NCI-H1436 treated with DMSO at 0.1 percent for 48 hours (cell line): ENCODE results near the gene KHDRBS2.

Experiments used
- DNase-seq: peaks from one replicate; lab custom pipeline; 2025; lab: John Stamatoyannopoulos, UW

Gene KHDRBS2

DNA sequence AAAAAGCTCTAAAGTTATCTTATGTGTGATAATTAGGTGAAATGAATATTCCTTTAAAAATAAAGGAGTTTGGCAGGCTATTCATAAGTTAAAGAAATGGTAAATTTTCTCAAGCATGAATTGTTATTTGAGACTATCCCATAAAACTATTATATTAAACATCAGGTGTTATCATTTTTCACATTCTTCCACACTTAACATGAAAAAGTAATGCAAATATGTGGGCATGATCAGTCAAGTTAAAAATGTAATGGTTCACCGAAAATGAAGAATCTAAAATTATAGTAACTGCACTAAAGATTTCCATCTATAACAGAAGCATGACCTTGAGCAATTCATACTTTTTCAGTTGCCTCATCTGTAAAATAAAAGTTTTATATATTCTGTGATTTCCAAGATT, 110.8 kb downstream of the KHDRBS2 start:
- DNase-seq = no peak

DNA sequence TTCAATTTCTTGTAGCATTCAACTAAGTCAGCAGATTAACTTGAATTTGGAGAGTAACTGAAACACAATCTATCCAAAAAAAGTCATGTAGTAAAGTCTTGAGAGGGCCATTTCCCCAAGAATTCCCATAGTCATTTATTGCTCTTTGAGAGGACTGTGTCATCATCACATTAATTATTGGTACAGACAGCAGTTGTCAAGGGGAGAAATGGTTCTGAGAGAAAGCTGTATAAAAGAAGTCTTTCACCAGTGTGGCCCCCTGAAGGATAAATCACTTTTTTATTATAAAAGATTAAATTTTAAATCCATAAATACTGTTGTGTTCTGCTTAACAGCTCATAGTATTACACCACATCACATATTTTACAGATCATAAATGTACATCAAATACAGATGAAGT, 111.5 kb downstream of the KHDRBS2 start:
- DNase-seq = no peak

DNA sequence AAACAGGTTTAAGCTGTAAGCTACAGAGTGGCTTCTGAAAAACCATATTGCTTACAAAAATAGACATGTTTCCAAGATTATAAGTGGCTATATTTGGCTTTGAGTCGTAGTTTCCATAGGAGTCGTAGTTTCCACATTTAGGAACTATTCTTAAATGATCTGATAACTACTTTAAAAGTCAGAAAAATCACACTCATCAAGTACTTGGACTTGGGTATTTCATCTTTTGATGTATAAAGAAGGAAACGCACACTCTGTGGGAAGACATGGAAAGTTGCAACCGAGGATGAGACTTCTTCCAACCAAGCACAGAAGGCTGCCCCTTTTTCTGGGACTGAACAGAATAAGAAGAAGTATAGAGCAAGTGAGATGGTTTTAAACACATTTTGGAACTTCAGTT, 118.3 kb downstream of the KHDRBS2 start:
- no peak for DNase-seq

DNA sequence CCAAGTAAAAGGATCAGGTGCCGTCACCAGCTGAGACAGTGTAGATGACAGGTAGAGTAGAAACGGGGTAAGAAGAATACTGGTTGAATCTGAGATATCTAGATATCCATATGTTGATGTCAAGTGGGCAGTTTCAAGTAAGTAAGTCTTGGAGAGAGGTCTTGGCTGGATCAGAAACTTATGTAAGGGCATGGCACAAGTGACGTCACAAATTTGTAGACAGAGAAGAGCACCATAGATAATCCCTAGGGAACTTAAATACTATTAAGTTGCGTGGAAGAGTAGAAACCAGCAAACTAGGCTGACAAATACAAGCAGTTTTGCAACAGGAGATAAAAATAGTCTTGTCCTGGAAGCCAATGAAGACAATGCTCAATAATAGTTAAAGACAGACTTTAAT, 123.2 kb downstream of the KHDRBS2 start:
- DNase-seq = no peak

DNA sequence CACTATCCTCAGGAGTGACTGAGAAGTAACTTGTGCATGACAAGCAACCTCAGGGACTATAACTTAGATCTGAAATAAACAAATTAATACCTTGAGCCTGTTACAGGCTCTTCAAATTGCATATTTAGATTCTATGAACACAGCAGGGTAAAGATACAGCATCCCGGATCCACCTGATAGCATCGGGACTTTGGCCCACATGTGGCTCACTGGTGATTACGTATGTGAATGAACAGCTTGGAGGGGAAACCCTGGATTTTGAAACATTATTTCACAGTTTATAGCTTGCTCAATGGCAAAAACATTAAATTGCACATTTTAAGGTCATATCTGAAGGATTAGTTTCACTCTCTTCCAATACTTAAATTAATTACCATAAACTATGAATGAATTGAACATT, 133.2 kb downstream of the KHDRBS2 start:
- no peak for DNase-seq

DNA sequence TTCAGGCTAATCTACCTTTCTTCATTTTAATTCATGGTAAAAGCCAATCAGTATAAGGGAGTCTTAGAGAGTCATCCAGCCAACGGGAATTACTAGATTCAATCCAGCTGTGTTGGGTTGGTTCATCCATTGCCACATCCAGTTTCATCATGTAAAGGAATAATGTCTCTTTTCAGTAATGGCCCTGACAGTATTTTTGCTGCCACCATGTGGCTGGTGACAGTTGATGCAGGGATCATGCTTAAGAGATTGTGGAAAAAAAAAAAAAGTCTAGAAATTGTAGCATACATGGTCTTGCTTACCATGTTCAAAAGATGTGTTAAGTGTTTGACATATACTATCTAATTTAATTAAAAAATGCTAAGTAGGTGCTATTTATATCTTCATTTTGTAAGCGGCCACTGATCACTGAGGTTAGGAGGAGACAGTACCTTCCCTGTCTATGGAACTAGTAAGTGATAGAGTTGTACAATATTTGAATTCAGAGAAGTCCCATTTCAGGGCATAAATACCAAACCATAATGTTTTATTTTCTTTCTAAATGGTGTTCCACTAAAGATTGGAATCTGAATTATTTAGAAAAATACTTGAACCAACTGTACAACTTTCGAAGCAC, 135.9 kb downstream of the KHDRBS2 start:
- DNase-seq = no peak

DNA sequence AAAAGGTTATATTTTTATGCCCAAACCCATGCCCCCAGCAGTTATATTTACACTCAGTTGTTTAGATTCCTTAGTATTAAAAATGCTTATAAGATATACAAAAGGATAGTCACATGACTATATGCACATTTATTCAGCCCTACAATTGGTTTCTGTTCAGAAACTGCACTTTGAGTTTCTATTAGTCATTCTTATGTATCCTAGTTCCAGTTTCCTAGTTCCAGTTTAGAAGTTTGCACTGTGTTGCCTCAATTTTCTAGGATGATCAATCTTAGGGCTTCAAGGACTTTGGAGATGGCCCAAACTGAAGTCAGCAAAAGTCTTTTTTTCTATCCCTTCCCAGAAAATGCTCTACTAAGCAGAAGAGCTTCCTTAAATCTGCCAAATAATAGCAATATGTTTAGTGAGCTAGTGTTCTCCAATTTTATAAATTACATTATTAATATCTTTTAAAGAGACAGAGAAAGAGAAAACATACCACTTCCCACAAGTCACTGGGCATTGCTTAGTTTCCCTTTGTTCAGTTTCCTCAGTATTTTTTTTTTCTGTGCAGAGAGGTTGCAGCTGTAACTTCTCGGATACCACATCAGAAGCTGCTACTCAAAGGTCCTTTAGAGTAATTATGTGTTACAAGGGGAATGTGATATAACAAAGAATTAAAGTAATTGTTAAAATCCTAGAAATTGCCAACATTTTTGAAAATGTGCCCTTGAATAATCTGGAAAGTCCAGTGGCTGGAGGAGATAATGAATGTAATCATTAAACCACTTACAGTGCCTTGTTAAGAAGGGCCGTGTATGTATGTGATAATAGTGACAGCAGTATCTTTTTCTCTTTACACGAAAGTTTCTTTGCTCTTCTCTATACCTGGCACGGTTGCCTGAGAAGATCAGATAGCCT, 138.8 kb downstream of the KHDRBS2 start:
- no peak for DNase-seq

DNA sequence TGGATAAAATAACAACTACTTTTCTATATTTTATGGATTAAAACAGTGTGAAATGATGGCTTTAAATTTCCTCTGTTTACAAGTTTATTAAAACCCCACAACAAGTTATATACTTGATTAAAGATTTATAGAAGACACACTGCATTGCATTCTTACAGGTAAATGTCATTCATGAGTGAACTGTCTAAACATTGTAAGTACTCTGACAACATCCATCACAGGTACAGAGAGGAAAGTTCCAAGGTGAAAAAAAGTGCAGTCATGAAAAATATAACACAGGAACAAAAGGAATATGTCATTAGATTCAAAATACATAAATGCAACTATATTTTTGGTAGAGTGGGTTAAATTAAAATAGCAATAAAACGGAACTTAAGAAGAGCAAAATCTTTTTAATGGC, 156.9 kb downstream of the KHDRBS2 start:
- no peak for DNase-seq

DNA sequence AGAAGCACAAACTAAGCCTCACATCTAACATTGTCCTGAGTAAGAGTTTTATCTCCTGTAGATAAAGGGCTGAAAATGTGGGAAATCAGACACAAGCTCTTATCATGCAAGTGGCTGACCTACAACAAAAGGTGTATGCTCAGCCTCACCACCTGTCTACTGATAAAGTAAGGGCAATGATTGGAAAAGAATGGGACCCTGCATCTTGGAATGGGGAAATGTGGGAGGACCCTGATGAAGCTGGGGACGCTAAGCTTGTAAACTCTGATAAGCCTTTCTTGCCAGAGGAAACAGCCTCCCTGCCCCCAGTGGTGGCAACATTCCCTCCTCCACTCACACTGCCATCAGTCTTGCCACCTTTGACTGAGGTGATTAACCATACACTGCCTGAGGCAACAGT, 166.6 kb downstream of the KHDRBS2 start:
- DNase-seq = no peak

DNA sequence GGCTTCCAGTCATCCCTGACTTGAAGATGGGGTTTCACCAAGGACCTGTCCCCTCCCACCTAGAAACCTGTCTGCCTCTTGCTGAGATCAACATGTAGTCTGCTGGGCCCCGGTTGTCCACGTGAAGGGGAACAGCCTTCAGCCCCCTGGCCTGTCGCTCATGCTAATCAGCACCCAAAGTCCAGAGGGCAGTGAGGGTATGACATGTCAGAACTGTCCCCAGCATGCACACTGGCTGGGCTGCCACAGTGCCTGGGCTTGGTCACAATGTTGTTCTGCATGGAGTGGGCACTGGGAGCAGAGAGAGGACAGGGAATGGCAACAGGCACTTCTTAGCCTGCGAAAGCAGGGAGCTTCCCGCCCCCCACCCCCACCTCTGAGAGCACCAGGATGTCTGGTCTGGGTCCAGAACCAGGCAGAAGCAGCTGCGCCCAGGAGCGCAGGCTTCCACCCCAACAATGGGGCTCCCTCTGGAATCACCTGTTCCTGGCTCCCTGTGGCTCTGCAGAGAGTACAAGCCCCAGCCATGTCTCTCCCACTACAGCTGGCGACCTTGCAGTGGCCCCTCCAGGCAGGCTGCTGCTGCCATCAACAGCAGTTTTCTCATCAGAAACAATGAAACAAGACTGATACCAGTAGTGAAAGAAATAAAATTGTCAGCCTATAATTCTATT, 182.7 kb downstream of the KHDRBS2 start:
- no peak for DNase-seq

DNA sequence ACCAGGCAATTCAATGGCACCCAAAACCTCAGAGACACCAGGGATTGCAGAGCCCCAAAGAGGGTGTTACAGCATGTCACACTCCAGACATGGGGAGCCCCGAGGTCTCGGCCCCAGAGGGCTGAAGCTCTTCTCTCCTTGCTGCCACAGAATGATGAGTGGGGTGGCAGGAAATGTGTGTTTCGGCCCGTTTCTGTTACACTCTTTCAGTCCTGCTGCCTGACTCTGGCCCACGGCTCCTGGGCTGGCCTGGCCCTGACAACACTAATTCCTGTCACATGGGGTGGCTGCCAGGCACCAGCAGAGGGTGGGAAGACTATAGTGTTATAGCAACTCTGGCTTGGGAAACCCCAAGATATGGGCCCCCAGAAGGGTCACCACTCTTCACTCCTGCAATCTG, 183.6 kb downstream of the KHDRBS2 start:
- no peak for DNase-seq

DNA sequence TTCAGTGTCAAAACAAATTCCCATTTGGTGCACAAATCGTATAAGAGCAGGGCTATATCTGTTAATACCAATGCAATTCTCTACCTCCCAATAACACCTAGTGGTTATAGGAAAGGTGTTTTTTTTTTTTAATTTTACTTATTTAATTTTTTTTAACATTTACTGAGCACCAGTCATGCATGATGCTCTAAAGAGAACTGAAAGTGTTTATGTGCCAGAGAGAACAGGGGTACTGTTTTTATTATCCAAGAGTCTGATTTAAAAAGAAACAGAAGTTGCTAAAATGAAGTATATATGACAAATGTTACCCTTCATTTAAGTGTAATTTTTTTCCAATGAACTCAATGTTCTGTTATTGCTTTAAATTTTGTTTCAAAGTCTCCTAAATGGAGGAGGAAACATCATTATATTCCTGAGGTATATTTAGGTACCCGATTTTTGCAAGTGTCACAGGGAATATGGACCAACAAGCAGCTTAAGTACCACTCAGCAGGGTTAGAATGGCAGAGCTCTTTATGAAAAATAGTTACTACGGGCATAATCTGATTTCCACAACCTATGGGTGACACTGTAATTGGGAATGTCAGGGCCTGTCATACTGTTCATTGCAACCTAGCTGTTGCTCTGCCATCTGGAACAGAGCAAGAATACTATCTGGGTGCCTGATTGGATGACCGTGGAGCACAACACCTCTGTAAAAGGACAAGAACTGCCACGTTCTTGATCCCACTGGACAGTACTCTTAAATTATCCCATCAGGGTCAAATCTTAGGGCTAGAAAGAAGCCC, 195.4 kb downstream of the KHDRBS2 start:
- no peak for DNase-seq

DNA sequence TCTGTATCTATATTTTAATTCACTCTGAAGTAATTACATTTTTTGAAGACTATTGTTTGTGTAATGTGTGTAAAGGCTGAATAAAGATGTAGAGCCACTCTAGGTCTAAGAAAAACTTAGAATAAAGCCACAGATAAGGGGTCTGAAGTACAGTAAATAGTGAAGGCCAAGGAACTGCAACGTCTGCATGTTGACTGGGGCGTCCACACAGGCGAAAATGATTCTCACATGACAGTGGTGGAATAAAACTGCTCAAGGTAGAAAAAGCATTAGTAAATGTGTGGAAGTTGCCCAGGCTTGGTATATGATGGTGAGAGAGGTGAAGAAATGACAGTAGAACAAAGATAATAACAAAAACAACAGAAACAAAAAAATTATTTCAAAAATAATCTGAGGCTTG, 196.2 kb downstream of the KHDRBS2 start:
- no peak for DNase-seq

DNA sequence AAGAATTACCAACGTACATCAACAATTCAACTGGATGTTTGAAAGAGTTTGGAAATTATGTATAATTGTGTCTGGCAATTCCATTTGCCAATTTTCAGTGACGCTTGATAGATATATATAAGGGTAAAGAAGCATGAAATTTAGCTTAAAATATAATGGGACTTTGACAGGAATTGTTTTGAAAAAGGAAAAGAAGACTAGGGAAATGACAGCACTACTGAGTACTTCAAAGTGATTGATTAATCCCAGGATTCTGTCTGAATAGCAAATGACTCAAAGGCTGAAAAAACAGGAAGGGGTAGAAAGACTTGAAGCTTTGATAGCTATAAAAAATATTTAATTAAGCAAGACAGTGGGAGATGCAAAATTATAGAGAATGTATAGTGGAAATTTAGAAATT, 200.0 kb downstream of the KHDRBS2 start:
- DNase-seq = no peak

DNA sequence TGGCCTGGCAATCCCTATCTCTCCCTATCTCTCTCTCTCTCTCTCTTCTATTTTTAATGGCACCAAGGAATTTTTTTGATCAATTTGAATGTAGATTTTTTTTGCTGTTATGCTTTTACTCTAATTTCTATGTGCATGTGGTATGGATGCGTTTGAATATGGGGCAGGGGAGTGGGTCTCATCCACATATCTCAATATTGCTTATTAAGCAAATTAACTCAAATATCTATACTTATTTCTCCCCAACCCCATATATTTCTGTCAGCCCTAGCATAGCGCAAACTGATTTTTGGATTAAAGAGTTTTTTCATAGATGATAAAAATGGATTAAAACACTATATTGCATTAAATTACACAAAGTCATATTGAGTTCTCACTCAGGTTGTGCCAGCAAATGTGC, 210.2 kb downstream of the KHDRBS2 start:
- no peak for DNase-seq

DNA sequence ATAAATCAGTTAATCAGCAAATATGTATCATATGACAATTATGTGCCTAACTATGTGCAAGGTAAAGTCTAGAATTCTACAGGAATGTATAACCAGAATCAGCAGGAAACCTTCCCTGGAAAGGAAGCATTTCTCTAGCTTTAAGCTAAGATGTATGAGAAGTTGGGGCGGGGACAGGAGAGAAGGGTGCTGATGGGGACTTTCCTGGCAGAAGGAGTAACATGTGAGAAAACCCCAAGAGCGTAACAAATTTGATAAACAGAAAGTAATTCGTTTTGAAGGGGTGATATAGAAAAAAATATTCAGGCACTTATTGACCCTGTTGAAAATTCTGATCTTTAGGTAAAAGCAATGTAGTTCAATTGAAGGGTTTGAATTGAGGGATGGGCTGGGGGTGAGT, 226.1 kb downstream of the KHDRBS2 start:
- no peak for DNase-seq

DNA sequence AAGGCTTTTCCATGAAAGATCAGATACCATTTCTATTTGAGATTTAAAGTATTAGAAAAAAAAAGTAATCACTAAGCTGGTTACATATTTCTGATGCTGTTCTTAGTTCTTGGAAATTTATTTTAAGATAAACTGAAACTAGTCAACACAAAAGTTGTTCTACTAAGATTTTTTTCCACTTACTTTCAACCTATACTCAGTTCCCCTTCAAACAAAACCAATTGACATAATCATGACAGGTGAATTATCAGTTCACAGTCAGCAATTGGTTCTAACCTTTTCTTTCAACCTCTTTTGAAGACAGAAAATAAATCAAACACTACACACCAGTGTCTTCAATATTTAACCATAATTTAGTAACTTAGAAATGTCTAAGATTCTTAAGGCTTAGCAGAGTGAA, 228.7 kb downstream of the KHDRBS2 start:
- no peak for DNase-seq

DNA sequence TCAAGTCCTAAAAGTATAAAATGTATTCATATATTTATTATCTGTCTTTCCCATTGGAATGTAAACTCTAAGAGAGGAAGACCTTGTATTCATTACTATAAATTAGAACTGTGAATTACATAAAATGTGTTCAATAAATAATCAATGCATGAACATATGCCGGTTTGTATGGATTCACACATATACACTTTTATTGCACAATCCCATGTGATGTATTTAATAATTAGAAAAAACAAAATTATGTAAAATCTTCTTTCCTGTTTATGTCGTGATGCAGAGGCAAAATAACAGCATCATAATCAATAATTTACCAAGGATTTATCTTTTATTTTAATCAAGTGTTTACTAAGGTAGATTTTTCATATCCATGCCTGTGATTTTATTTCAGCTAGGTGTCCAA, 240.5 kb downstream of the KHDRBS2 start:
- DNase-seq = no peak

DNA sequence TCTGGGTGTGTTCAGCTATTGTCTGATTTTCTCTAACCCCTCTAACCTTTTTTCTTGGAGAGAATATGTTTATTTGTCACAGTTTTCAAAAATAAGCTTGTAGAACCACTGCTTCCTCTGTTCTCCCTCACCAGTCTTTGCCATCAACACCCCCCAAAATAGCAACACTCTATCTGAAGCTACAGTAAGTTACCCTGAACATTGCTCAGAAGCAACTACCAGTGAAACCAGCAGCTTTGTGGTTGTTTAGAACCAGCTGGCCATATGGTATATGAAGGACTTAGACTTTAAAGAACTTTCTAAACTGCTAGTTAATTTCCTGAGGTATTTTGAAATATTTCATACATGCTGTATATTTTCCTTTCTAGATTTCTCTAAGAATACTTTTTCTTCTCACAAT, 242.9 kb downstream of the KHDRBS2 start:
- DNase-seq = no peak

DNA sequence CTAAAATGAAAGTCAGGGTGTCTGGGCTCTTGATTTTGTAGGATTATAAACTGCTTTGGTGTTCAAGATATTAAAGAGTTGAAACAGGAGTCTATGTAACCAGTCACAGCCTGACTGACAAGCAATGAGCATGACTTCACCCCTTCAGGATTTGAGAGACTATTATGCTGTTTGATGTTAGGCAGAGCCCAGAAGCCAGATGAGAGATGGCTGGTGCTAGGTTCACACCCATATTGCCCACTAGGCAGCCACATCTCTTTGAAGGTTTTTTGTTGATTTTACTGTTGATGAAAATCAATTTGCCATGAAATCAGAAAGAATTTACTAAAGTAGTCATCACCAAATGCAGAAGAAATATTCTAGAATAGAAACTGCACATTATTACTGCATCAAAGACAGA, 243.6 kb downstream of the KHDRBS2 start:
- no peak for DNase-seq

DNA sequence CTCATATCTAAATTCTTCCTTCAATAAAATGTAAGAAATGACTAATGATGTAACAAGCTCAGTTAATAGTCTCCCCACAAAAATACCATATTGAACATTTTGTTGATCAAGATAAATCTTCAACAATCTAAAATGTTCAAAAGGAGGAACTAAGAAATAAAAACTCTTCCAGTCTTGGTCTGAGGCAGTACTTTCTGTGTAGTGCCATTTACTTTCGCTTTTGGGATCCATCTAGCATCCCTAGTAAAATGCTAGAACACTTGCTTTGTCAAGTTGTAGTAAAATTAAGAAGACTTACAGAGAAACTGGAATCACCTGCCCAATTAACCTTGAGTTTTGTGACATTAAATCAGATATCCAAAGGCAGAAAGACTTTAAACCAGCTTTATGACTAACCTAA, 246.4 kb downstream of the KHDRBS2 start:
- DNase-seq = no peak

DNA sequence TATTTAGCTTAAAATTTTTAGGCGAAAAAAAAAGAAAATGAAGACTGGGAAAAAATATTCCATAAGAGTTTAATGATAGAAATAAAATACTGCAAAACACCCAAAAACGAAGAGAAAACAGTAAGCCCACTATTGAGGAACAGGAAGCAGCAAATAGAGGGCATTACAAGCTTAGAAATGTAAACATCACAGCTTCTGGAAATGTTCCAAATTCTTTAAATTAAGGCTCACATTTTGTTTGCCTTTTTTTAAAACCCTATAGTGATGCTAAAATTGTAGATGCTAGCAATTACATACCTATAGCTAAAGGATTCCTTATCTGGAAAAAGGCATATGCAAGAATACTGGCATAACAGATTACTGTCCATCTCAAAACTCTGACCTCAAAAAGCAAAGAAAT, 248.6 kb downstream of the KHDRBS2 start:
- DNase-seq = no peak
